GM12878 (cell line): ENCODE measurements around the gene PTAFR. TPM values are rescaled to one million over a fixed set of nuclear protein-coding genes. Genes with fewer than 3 reads are reported as not detected.

Source experiments
- ATAC-seq: fragments of 200-7000 bp; cut with Tn5 transposase; 3 replicates; pipeline ENCODE4 v1.9.1; 2020; ENCODE audit warnings: mild to moderate bottlenecking, moderate library complexity
- BruUV-seq: library from RNA; stranded (reverse); fragments of 400-500 nt; replicated peaks from 2 replicates; lab custom pipeline; 2021; lab: Mats Ljungman, UMichigan
- CTCF ChIA-PET: fragments of 300-600 bp; sonication (Branson Sonifier 250); formaldehyde crosslinking; extraction: SDS; loops from one replicate; lab custom pipeline; 2021; ENCODE audit warnings: inconsistent platforms; lab: Yijun Ruan, JAX
- POLR2A ChIA-PET: fragments of 350-600 bp; formaldehyde crosslinking; extraction: SDS; loops from one replicate; lab custom pipeline; 2021; ENCODE audit warnings: inconsistent platforms; lab: Charles Lee
- RAD21 ChIA-PET: fragments of 300-600 bp; sonication (Branson Sonifier 250); formaldehyde crosslinking; loops from one replicate; lab custom pipeline; 2023; ENCODE audit warnings: antibody characterized with exemption; ENCODE audit not compliant: unreplicated experiment; lab: Charles Lee
- SMC1A ChIA-PET: fragments of 300-600 bp; sonication (Branson Sonifier 250); formaldehyde crosslinking; loops from one replicate; lab custom pipeline; 2023; ENCODE audit not compliant: unreplicated experiment, uncharacterized antibody; lab: Charles Lee
- DNase-seq: peaks from one replicate; pipeline ENCODE4 v3.0.0-alpha.2; 2011; ENCODE audit warnings: low read depth, low spot score
- FAIRE-seq: peaks from 3 replicates; lab custom pipeline; 2011; peaks lifted over from hg19 to GRCh38; lab: Jason Lieb, UNC
- H2AFZ ChIP-seq: 2 replicates; pipeline ENCODE4 v1.6.0; 2011; ENCODE audit warnings: low read depth, low read length, control low read depth; ENCODE audit not compliant: control insufficient read depth
- H3K27ac ChIP-seq: 2 replicates; pipeline ENCODE4 v1.5.1; 2011; ENCODE audit warnings: control low read depth; ENCODE audit not compliant: control insufficient read depth, insufficient read depth
- H3K27me3 ChIP-seq, 2 experiments: replicated peaks in 1 of 2; 2 replicates each; pipeline versions ENCODE4 v1.6.0 to v1.6.1; 2011; ENCODE audit warnings: low read length in 1 of 2; ENCODE audit not compliant: control insufficient read depth in 2 of 2, insufficient read depth in 2 of 2
- H3K36me3 ChIP-seq, 2 experiments: 2 replicates each; pipeline ENCODE4 v1.5.1; 2011; ENCODE audit warnings: low read length in 1 of 2; ENCODE audit not compliant: control insufficient read depth in 2 of 2, insufficient read depth in 2 of 2
- H3K4me1 ChIP-seq: 2 replicates; pipeline ENCODE4 v1.6.1; 2011; ENCODE audit warnings: mild to moderate bottlenecking, low read length, moderate library complexity, mixed read lengths; ENCODE audit not compliant: control insufficient read depth, insufficient read depth
- H3K4me2 ChIP-seq: 2 replicates; pipeline ENCODE4 v1.6.0; 2011; ENCODE audit warnings: control low read depth; ENCODE audit not compliant: control insufficient read depth, insufficient read depth
- H3K4me3 ChIP-seq: fragments of 200-600 bp; sonication (generic); 2 replicates; pipeline ENCODE4 v1.5.1; 2016
- H3K79me2 ChIP-seq: 2 replicates; pipeline ENCODE4 v1.6.0; 2011; ENCODE audit warnings: low read length; ENCODE audit not compliant: control insufficient read depth, insufficient read depth
- H3K9ac ChIP-seq: 2 replicates; pipeline ENCODE4 v1.8.0; 2011; ENCODE audit warnings: low read length, control low read depth, mixed read lengths; ENCODE audit not compliant: control insufficient read depth, insufficient read depth
- H3K9me3 ChIP-seq: replicated peaks from 3 replicates; pipeline ENCODE4 v1.5.1; 2011; ENCODE audit warnings: mild to moderate bottlenecking, low read length; ENCODE audit not compliant: control insufficient read depth, insufficient read depth
- H4K20me1 ChIP-seq: 2 replicates; pipeline ENCODE4 v1.6.0; 2011; ENCODE audit not compliant: control insufficient read depth, insufficient read depth
- CREB1 ChIP-seq: IDR thresholded peaks from 2 replicates; pipeline ENCODE4 v1.6.1; 2012; ENCODE audit warnings: low read depth, mild to moderate bottlenecking, inconsistent platforms
- DPF2 ChIP-seq: fragments of 450-650 bp; IDR thresholded peaks from 2 replicates; pipeline ENCODE4 v1.6.1; 2017; ENCODE audit warnings: mild to moderate bottlenecking
- ETV6 ChIP-seq, 2 experiments: fragments of 450-650 bp in 1 of 2; IDR thresholded peaks in 1 of 2; conservative IDR thresholded peaks in 1 of 2; 2 replicates each; pipeline ENCODE4 v1.6.1; 2014; ENCODE audit warnings: antibody characterized with exemption in 1 of 2, borderline replicate concordance in 1 of 2, low read depth in 1 of 2, mild to moderate bottlenecking in 1 of 2, moderate library complexity in 1 of 2
- IKZF2 ChIP-seq, 2 experiments: fragments of 450-650 bp; IDR thresholded peaks; 2 replicates each; pipeline ENCODE4 v1.6.1; 2017; ENCODE audit warnings: mild to moderate bottlenecking in 2 of 2, moderate library complexity in 2 of 2
- NR2F1 ChIP-seq: fragments of 450-650 bp; conservative IDR thresholded peaks from 2 replicates; pipeline ENCODE4 v1.6.1; 2017; ENCODE audit warnings: mild to moderate bottlenecking
- POLR2A ChIP-seq: IDR thresholded peaks from 2 replicates; pipeline ENCODE4 v1.6.1; 2011; ENCODE audit warnings: low read depth, mild to moderate bottlenecking, low read length
- POLR2AphosphoS2 ChIP-seq: IDR thresholded peaks from 2 replicates; pipeline ENCODE4 v1.6.1; 2011; ENCODE audit warnings: low read depth, mild to moderate bottlenecking, low read length, improper control_type of control experiment, moderate library complexity
- POLR2AphosphoS5 ChIP-seq: IDR thresholded peaks from 2 replicates; pipeline ENCODE4 v1.6.1; 2011; ENCODE audit warnings: mild to moderate bottlenecking, low read length, inconsistent platforms
- RAD51 ChIP-seq: fragments of 450-650 bp; IDR thresholded peaks from 2 replicates; pipeline ENCODE4 v1.6.1; 2016; ENCODE audit warnings: moderate library complexity, mild to moderate bottlenecking, inconsistent platforms
- SRF ChIP-seq, 2 experiments: IDR thresholded peaks; 2 replicates each; pipeline ENCODE4 v1.6.1; 2011; ENCODE audit warnings: low read depth in 2 of 2, low read length in 2 of 2, mild to moderate bottlenecking in 1 of 2, moderate library complexity in 1 of 2
- STAT1 ChIP-seq: fragments of 450-650 bp; conservative IDR thresholded peaks from 2 replicates; pipeline ENCODE4 v1.6.1; 2014; ENCODE audit warnings: antibody characterized with exemption, mild to moderate bottlenecking
- SUPT20H ChIP-seq: IDR thresholded peaks from 2 replicates; pipeline ENCODE4 v1.6.1; 2011; ENCODE audit warnings: low read depth, mild to moderate bottlenecking, low read length, moderate library complexity, borderline replicate concordance; ENCODE audit not compliant: control insufficient read depth
- WRNIP1 ChIP-seq: IDR thresholded peaks from 2 replicates; pipeline ENCODE4 v1.6.1; 2011; ENCODE audit warnings: low read depth, low read length, improper control_type of control experiment, borderline replicate concordance
- WGBS: methylation state at CpG from one replicate; pipeline ENCODE4 v1.1.6; 2016; ENCODE audit warnings: low lambda C conversion rate; ENCODE audit not compliant: insufficient replicate concordance, insufficient coverage; ENCODE audit errors: missing lambda C conversion rate; 5-methylcytosine and 5-hydroxymethylcytosine counted together
- in situ Hi-C: fragments of 300-500 bp; cut with MboI; formaldehyde crosslinking; loops from 9 replicates; pipeline ENCODE4 v1.14.3; 2018; ENCODE audit warnings: mixed read lengths
- intact Hi-C: fragments of 100-400 bp; cut with micrococcal nuclease; formaldehyde crosslinking; loops from one replicate; pipeline ENCODE4 v1.14.2; 2022; ENCODE audit not compliant: unreplicated experiment
- polyA plus RNA-seq, 11 experiments: library from polyadenylated mRNA; depleted of rRNA in 4 of 11; unstranded in 6 of 11; stranded (reverse) in 5 of 11; fragments of >200 nt; fragmentation: Nextera tagmentation in 4 of 11; fragmentation: Illumina TruSeq in 1 of 11; extraction: Ambion mirVana in 4 of 11; extraction: Trizol in 1 of 11; gene quantifications; 1 replicate in 1 of 11; 2 replicates in 10 of 11; pipeline versions ENCODE4 v1.2.1 to v1.2.3, GENCODE V29; 2011 to 2016; ENCODE audit warnings: inconsistent platforms in 2 of 11, missing spikeins in 2 of 11, low read depth in 1 of 11
- total RNA-seq, 4 experiments: library from RNA; depleted of rRNA in 3 of 4; stranded (reverse); fragments of >200 nt in 3 of 4; fragmentation: Illumina TruSeq in 1 of 4; extraction: Trizol in 1 of 4; gene quantifications; 2 replicates each; pipeline versions ENCODE4 v1.2.1 to v1.2.3, GENCODE V29; 2013 to 2021
- TF ChIP-seq, protein P1 (sequence below): IDR thresholded peaks from 2 replicates; pipeline ENCODE4 v1.6.1; 2012; ENCODE audit warnings: low read length, inconsistent platforms
- TF ChIP-seq, protein P2 (sequence below): IDR thresholded peaks from 2 replicates; pipeline ENCODE4 v1.6.1; 2012; ENCODE audit warnings: low read depth, low read length, improper control_type of control experiment

The PTAFR gene
- total and polyA plus RNA-seq, 10 of the 15 experiments (the other 5 are each of a cell fraction or from before 2014, with no cell fraction given), result 17.5 to 251 (median 27.7) TPM

DNA sequence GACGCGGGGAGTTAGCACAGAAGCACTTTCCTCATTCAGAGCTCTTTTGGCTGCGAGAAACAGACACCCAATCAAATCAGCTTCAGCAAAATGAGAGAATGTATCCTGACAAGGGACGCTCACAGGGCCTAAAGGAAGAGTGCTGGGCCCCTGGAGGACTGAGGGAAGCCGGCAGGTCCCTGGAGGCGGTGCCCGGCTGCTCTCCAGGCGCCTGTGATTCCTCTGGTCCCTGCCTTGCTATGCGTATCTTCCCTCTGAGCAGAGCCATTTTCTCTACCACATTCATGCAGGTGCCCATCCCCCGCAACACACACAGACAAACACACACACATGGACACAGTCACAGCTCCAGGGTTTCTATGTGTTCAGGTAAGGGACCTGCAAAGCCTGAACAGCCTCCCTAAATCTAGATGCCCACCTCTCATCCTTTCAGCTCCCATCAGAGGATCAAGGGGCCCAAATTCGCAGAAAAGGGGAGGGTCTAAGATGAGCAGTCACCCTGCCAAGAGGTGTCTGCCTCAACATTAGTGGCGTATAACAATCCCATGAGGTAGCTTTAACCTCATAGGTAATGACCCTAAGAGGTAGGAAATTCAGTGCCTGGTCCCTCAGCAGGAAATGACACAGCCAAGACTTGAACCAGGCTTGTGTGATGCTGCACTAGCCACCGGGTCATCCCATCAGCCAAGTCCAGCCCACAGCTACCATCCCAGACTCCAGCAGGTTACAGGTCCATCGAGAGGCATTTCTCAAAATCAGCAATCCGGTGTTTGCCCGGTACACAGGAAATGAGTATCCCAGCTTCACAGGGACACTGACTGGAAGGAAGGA is 29.0 kb downstream of the PTAFR start:
- in situ Hi-C loops, result no loop called here

DNA sequence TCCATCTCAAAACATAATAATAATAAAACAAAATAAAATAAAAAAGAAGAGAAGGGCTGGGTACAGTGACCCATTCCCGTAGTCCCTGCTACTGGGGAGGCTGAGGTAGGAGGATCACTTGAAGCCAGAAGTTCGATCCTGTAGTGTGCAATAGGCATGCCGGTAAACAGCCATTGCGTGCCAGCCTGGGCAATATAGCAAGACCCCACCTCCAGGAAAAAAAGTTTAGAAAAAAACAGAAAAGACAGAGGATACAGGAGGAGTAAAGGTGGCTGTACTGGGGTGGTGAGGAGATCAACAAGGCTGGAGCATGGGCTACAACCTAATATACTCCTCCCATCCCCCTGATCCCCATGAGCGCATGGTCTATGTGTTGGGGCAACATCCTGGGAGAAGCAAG is 30.8 kb downstream of the PTAFR start:
- no peak overlapping the region for H3K9ac ChIP-seq
- BruUV-seq, result no TSS peak
- H3K4me2 ChIP-seq, result no peak overlapping the region
- H3K4me3 ChIP-seq, result no peak overlapping the region
- SMC1A ChIA-PET, result interaction anchor here (0.8 to 5.7 kb wide), 15 partner anchors 8 to 99 kb away, joined by 3 to 72 read pairs (median 12); partner anchors contain the start of gene EYA3
- in situ Hi-C loops (no loop called here), intact Hi-C loops (loop anchor here (2.0 kb wide), 1 partner anchor 33 kb away; no protein-coding TSS in a partner anchor)
- WGBS, result 86% methylated on average over 5 of the region's 5 CpGs
- no peak overlapping the region for H3K27ac ChIP-seq
- peaks cover 50% of the 10 kb centered on the region for H3K4me1 ChIP-seq
- H3K79me2 ChIP-seq, result no peaks in the 10 kb centered on the region; the same call in 1 of the 2 replicates
- no peaks in the 10 kb centered on the region for H3K27me3 ChIP-seq
- H3K9me3 ChIP-seq, result no peaks in the 10 kb centered on the region
- CTCF ChIA-PET, result interaction anchor here (0.6 to 6.3 kb wide), 3 partner anchors 16 to 406 kb away, joined by 7 to 54 read pairs (median 10); no protein-coding TSS in a partner anchor
- RAD21 ChIA-PET, result interaction anchor here (0.7 to 6.7 kb wide), 8 partner anchors 10 to 63 kb away, joined by 3 to 119 read pairs (median 6); partner anchors contain the start of gene PTAFR
- H3K36me3 ChIP-seq, result peaks cover 0 to 17% of the 10 kb centered on the region in 2 experiments; a peak in 2 of 4 replicates
- POLR2A ChIA-PET, result interaction anchor here (1.0 to 3.9 kb wide), 5 partner anchors 10 to 99 kb away, joined by 4 to 18 read pairs (median 14); no protein-coding TSS in a partner anchor
- DNase-seq, result no peak
- ATAC-seq, result no peak
- H4K20me1 ChIP-seq, result no peaks in the 10 kb centered on the region
- FAIRE-seq, result no peak
- H2AFZ ChIP-seq, result no peak overlapping the region
- TF ChIP-seq RAD51, result no peak
- TF ChIP-seq SUPT20H, result no peak
- no peak for TF ChIP-seq ETV6 (conservative IDR thresholded peaks at IDR 0.05 in 1 of 2, IDR thresholded peaks at IDR 0.05 in 1 of 2; ENCODE audit: borderline replicate concordance in 1 of 2, low read depth in 1 of 2)
- TF ChIP-seq STAT1, result no peak
- TF ChIP-seq, protein P1, sequence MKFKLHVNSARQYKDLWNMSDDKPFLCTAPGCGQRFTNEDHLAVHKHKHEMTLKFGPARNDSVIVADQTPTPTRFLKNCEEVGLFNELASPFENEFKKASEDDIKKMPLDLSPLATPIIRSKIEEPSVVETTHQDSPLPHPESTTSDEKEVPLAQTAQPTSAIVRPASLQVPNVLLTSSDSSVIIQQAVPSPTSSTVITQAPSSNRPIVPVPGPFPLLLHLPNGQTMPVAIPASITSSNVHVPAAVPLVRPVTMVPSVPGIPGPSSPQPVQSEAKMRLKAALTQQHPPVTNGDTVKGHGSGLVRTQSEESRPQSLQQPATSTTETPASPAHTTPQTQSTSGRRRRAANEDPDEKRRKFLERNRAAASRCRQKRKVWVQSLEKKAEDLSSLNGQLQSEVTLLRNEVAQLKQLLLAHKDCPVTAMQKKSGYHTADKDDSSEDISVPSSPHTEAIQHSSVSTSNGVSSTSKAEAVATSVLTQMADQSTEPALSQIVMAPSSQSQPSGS, result no peak
- TF ChIP-seq POLR2AphosphoS5, result no peak
- TF ChIP-seq, protein P2, sequence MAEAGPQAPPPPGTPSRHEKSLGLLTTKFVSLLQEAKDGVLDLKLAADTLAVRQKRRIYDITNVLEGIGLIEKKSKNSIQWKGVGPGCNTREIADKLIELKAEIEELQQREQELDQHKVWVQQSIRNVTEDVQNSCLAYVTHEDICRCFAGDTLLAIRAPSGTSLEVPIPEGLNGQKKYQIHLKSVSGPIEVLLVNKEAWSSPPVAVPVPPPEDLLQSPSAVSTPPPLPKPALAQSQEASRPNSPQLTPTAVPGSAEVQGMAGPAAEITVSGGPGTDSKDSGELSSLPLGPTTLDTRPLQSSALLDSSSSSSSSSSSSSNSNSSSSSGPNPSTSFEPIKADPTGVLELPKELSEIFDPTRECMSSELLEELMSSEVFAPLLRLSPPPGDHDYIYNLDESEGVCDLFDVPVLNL, result no peak
- TF ChIP-seq DPF2, result no peak
- no peak for TF ChIP-seq WRNIP1

More for the DNA sequence above, 29.0 kb downstream of the PTAFR start:
- no TSS peak for BruUV-seq
- Histone ChIP-seq H3K79me2 (no peaks in the 10 kb centered on the region; the same call in 1 of the 2 replicates), H3K9me3 (no peaks in the 10 kb centered on the region), H3K36me3 (peaks cover 0 to 22% of the 10 kb centered on the region in 2 experiments; a peak in 2 of 4 replicates), H3K4me1 (peaks cover 50% of the 10 kb centered on the region), H3K4me2 (peak overlapping the region; percentile 82), H3K9ac (peak overlapping the region; percentile 36), H4K20me1 (no peaks in the 10 kb centered on the region), H3K4me3 (0 out of 2 replicates have a peak overlapping the region, but pooled peaks have one; percentile 6), H2AFZ (peak overlapping the region; percentile 65), H3K27me3 (no peaks in the 10 kb centered on the region)
- ChIA-PET RAD21 (interaction anchor here (0.9 to 6.7 kb wide), 8 partner anchors 9 to 62 kb away, joined by 3 to 119 read pairs (median 6); partner anchors contain the start of gene PTAFR), CTCF (interaction anchor here (0.8 to 6.3 kb wide), 13 partner anchors 12 to 111 kb away, joined by 3 to 54 read pairs (median 3); no protein-coding TSS in a partner anchor), SMC1A (interaction anchor here (0.8 to 5.7 kb wide), 15 partner anchors 9 to 70 kb away, joined by 3 to 51 read pairs (median 6); partner anchors contain the start of gene EYA3)
- no peak for DNase-seq
- ATAC-seq, result peak; percentile 9; the same call in 2 of the 3 replicates
- intact Hi-C loops, result no loop called here
- FAIRE-seq, result no peak
- TF ChIP-seq NR2F1 (no peak), CREB1 (peak; percentile 9; the same call in 1 of the 2 replicates), POLR2AphosphoS2 (0 out of 2 replicates have a peak, but pooled peaks have one; percentile 0), POLR2A (peak; percentile 32), SRF (IDR thresholded peaks at IDR 0.05; ENCODE audit: low read depth in 2 of 2, low read length in 2 of 2) (no peak), IKZF2 (IDR thresholded peaks at IDR 0.05) (0 out of 4 replicates have a peak, but pooled peaks of 1 of the 2 experiments have one; percentile 13)
- TF ChIP-seq, all 136 proteins: peak for 4
- WGBS, result 38% methylated on average over 16 of the region's 16 CpGs
- H3K27ac ChIP-seq, result peak overlapping the region; percentile 69
- POLR2A ChIA-PET, result interaction anchor here (0.6 to 2.0 kb wide), 13 partner anchors 10 to 59 kb away, joined by 3 to 9 read pairs (median 5); partner anchors contain the start of gene EYA3
